GM12801 (cell line): ENCODE results near the gene PRSS8.

Experiments
- CTCF ChIP-seq: IDR thresholded peaks from one replicate; pipeline ENCODE4 v1.5.1; 2011; ENCODE audit warnings: control low read depth; ENCODE audit not compliant: insufficient read length; ENCODE audit errors: extremely low read depth

PRSS8 gene

DNA sequence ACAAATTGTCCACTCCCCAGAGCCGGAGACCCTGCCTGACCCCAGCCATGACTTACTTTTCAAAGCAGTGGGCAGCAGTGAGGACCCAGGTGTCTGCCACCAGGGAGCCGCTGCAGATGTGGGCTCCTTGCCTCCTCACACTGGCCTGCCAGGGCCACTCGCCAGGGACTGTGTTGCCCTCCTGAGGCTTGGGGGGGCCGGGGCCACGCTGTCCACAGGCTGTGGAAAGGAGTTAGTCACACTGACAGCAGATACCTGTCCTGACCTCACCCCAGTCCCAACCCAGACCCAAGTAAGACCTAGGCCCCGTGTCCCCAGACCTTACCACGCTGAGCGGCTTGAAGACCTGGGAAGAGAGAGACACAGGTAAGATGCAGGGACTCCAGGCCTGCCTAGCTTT lies 48.0 kb downstream of the PRSS8 start:
- TF ChIP-seq CTCF: no peak

- no peak for TF ChIP-seq CTCF
Observed at GRCh38 chr16:31086629-31086906, 49.0 kb downstream of the PRSS8 start.

- no peak for TF ChIP-seq CTCF
Observed at GRCh38 chr16:31085873-31086628, 49.5 kb downstream of the PRSS8 start.

DNA sequence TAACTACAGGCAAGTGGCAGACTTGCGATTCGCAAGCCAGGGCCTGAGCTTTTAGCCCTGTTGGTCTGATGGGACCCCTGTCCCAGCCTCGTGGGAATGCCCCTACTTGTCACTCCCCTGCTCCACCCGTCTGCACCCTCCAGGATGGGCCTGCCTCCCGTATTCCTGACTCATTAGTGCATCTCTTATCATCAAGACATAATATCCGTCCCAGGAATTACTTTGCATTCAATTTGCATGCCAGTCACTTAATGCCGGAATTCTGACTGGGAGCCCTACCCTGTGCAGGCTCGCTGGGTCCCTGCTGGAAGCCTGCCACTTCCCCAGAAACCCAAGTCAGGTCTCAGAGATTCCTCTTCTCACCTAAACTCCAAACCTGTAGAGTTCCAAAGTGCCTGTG lies 50.1 kb downstream of the PRSS8 start:
- TF ChIP-seq CTCF: no peak

DNA sequence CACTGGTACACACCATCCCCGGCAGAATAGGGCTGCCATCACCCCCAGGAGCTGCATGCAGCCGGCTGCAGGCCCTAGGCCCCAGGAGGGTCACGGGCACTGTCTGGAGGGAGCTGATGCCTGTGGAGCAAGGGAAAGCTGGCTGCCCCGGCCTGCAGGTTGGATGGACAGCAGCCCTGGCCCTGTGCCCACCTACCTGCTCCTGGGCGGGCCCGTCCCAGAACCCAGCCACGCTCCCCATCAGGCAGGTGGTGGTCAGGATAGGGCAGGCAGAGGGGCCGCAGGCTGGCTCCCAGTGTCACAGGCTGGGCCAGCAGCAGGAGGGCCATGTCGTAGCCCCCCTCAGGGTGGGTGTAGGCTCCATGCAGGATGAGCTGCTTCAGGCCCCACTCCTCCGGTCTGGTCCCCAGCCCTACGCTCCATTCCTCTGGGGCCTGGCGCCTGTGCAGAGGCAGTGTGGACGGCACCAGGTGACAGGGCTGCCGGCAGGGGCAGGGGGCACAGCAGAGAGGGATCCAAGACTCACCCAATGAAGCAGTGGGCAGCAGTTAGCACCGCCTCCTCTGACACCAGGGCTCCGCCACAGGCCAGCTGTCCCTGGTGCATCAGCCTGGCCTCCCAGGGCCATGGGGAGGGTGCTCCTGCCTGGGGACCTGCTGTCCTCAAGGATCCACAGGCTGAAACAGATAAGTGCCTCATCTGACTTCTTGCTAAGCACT lies 50.8 kb downstream of the PRSS8 start:
- no peak for TF ChIP-seq CTCF

DNA sequence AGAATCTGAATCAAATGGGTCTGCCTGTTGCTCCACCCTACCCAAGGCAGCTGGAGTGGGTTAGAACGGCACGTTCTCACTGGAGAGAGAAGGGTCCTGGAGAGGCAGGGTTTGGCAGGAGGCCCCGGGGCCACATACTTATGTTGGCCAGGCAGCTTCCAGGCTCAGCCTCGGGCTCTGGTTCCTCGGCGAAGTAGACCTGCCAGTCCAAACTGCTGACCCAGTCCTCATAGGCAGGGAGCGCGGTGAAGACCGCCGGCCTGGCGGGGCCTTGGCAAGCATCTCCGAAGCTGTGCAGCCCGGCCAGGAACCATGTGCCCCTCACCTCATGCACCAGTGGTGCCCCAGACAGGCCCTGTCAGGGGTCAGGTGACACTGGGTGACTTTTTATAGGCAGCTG lies 51.5 kb downstream of the PRSS8 start:
- no peak for TF ChIP-seq CTCF

GRCh38 chr16:31083556-31083955 lies 52.0 kb downstream of the PRSS8 start:
- TF ChIP-seq CTCF: no peak
